Measurements from ENCODE around the gene C1orf94. TPM values are rescaled to one million over a fixed set of nuclear protein-coding genes. Genes with fewer than 3 reads are reported as not detected.

Gene C1orf94
- not detected in 2 replicates for total RNA-seq (2014; rRNA removed; shearing (Covaris generic))
- polyA plus RNA-seq (2014; cell fraction: nucleus; rRNA removed): not detected in 2 replicates

GRCh38 chr1:34176830-34177603 is at the start of gene C1orf94:
Gene C1orf94, plus strand, starts transcription at chr1:34176907. Its CDS starts 883 bp downstream, at chr1:34177790.
- DNase-seq (ENCODE audit: extremely low read depth, low read depth): no peak

GRCh38 chr1:34127006-34128000 is 49.4 kb upstream of the C1orf94 start:
- DNase-seq (ENCODE audit: extremely low read depth, low read depth): no peak

- no peak for DNase-seq (ENCODE audit: extremely low read depth, low read depth)
Measured at GRCh38 chr1:34128186-34128889, 48.4 kb upstream of the C1orf94 start.

GRCh38 chr1:34129630-34130029 is 47.1 kb upstream of the C1orf94 start:
- DNase-seq (ENCODE audit: extremely low read depth, low read depth): no peak

- DNase-seq (ENCODE audit: extremely low read depth, low read depth): no peak
Measured at GRCh38 chr1:34130306-34130705, 46.4 kb upstream of the C1orf94 start.

- DNase-seq (ENCODE audit: extremely low read depth, low read depth): no peak
Measured at GRCh38 chr1:34131396-34132160, 45.1 kb upstream of the C1orf94 start.

GRCh38 chr1:34132161-34132420 is 44.6 kb upstream of the C1orf94 start:
- DNase-seq (ENCODE audit: extremely low read depth, low read depth): no peak

GRCh38 chr1:34137411-34137810 is 39.3 kb upstream of the C1orf94 start:
- no peak for DNase-seq (ENCODE audit: extremely low read depth, low read depth)

GRCh38 chr1:34140011-34140676 is 36.6 kb upstream of the C1orf94 start:
- DNase-seq (ENCODE audit: extremely low read depth, low read depth): no peak

GRCh38 chr1:34143975-34144374 is 32.7 kb upstream of the C1orf94 start:
- no peak for DNase-seq (ENCODE audit: extremely low read depth, low read depth)

GRCh38 chr1:34144766-34145165 is 31.9 kb upstream of the C1orf94 start:
- DNase-seq (ENCODE audit: extremely low read depth, low read depth): no peak

GRCh38 chr1:34147301-34147700 is 29.4 kb upstream of the C1orf94 start:
- DNase-seq (ENCODE audit: extremely low read depth, low read depth): no peak

- no peak for DNase-seq (ENCODE audit: extremely low read depth, low read depth)
Measured at GRCh38 chr1:34149501-34149900, 27.2 kb upstream of the C1orf94 start.

GRCh38 chr1:34153246-34153645 is 23.5 kb upstream of the C1orf94 start:
- no peak for DNase-seq (ENCODE audit: extremely low read depth, low read depth)

GRCh38 chr1:34155860-34156259 is 20.8 kb upstream of the C1orf94 start:
- no peak for DNase-seq (ENCODE audit: extremely low read depth, low read depth)

GRCh38 chr1:34156739-34157138 is 20.0 kb upstream of the C1orf94 start:
- DNase-seq (ENCODE audit: extremely low read depth, low read depth): no peak

GRCh38 chr1:34162852-34163766 is 13.6 kb upstream of the C1orf94 start:
- DNase-seq (ENCODE audit: extremely low read depth, low read depth): peak; percentile 35
